GM18870 (cell line): Measurements from ENCODE around the gene OR4K14.
"Not testable (repeated sequence)": the region's sequence is repeated elsewhere in the genome, so short reads cannot be mapped to it uniquely, and the experiment has no call there.

Experiments
- ATAC-seq: cut with Tn5 transposase; IDR thresholded peaks from one replicate; pipeline ENCODE4 v1.9.1; 2021; ENCODE audit warnings: moderate library complexity; ENCODE audit not compliant: unreplicated experiment

OR4K14 gene

GRCh38 chr14:20019257-20019865 is at the start of gene OR4K14:
OR4K14 (minus strand) TSS chr14:20019307; CDS start chr14:20015193, 4,114 bp downstream.
- no peak for ATAC-seq

- no peak for ATAC-seq
Observed at GRCh38 chr14:20059745-20060144, 40.6 kb upstream of the OR4K14 start, which contains the start of gene OR4L1. OR4L1 (plus strand) TSS chr14:20060045; CDS start chr14:20060045, 0 bp downstream.

GRCh38 chr14:20048202-20048601 is 29.1 kb upstream of the OR4K14 start:
- ATAC-seq = no peak

- ATAC-seq = no peak
Observed at GRCh38 chr14:20044243-20044642, 25.1 kb upstream of the OR4K14 start.

GRCh38 chr14:20035938-20036337 is 16.8 kb upstream of the OR4K14 start, which contains the start of gene OR4K13:
OR4K13 (minus strand) TSS chr14:20036038; CDS start chr14:20034758, 1,280 bp downstream.
- no peak for ATAC-seq

- ATAC-seq = no peak
Observed at GRCh38 chr14:20035449-20035848, 16.3 kb upstream of the OR4K14 start.

- ATAC-seq = no peak
Observed at GRCh38 chr14:20031058-20031457, 12.0 kb upstream of the OR4K14 start.

- no peak for ATAC-seq
Observed at GRCh38 chr14:20008156-20008555, 11.0 kb downstream of the OR4K14 start.

- ATAC-seq = no peak
Observed at GRCh38 chr14:20002319-20002718, 16.8 kb downstream of the OR4K14 start.

- ATAC-seq = no peak
Observed at GRCh38 chr14:20001863-20002262, 17.2 kb downstream of the OR4K14 start, which contains the start of gene OR4Q2. OR4Q2 (plus strand) TSS chr14:20002163.

GRCh38 chr14:19993438-19993837 is 25.7 kb downstream of the OR4K14 start:
- no peak for ATAC-seq

- ATAC-seq = no peak
Observed at GRCh38 chr14:19975291-19975690, 43.8 kb downstream of the OR4K14 start, which contains the start of gene OR4K15. OR4K15 (plus strand) TSS chr14:19975591; CDS start chr14:19975591, 0 bp downstream.

GRCh38 chr14:19974844-19975243 is 44.3 kb downstream of the OR4K14 start:
- no peak for ATAC-seq

GRCh38 chr14:19969735-19970134 is 49.4 kb downstream of the OR4K14 start:
- not testable (repeated sequence) for ATAC-seq
